Measurements from ENCODE around the gene CTIF.

Gene CTIF

DNA sequence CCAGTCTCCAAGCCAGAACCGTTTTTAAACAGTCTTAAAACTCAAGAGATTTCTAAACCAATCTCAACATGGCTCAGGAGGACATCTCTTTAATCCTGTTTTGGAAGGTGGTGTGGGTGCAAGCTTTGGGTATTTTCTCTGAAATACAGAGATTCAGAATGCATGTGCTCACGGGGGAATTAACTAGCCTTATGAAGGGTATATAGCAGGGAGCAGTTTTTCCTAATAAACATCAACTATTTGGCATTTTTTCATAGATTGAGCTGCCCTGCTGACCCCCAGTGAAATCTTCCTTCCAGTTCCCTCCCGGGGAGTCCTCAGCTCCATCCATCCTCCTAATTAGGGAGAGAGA lies 289.3 kb downstream of the CTIF start:
- DNase-seq, result no peak

DNA sequence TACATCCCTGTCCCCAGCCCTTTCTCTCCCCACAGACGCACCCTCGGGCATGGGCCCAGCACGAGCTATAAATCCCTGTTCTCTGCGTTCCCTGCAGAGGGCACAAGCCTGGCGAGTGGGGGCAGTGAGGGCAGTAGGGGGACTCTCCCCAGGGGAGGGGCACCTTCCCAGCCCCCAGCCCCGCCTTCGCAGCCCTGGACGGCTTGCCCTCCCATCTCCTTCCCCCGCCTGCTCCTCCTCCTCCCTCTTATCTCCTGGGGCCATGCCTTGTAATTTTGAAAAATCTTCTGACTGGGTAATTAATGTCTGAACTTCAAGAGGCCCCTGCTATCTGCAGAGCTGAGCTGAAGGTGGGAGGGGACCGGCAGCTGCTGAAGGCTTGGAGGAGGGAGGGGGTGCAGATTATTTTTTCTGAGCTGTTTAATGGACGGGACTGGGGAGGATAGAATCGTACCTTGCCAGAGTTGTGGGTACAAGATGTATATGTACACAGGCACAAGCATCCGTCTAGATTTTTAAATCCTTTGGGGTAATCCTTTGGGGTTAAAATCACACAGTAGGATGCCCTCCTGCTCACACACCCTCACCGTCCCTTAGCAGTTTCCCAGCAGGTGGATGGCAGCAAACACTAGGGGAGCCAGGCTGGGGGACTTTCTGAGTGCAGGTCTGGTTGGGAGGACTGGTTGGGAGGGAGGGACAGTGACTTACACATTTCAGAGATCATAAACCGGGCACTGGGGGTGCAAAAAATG lies 290.0 kb downstream of the CTIF start:
- no peak for DNase-seq

DNA sequence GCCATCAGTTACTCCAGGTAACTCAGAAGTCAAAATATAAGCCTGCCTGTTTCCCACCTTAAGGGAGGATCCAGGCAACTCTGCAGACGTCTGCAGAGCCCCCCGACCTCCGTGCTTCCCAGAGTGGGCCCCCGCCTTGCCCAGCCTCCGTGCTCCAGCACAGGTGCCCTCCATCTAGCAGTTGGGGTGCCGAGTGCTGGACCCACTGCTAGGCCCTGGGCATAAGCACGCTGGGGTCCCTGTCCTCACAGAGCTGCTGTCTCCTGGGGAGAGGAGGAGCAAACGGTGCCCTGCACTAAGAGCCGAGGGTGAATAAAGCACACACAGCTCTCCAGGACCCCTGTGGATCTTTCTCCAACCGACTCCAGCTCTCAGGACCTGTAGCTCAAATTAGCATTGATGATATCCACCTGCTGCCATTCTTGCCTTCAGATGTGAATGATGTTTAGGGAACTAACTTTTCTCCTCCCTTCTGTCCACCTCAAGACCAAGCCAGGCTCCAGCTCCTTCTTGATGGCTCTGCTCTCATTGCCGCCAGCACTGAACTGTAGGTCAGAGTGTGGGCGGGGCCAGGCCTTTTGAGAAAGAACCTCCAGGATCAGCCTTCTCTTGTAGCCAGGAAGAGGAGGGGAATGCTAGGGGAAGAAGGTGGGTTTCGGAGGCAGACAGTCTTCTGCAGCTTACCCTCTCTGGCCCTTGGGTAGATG lies 290.8 kb downstream of the CTIF start:
- DNase-seq, result no peak

DNA sequence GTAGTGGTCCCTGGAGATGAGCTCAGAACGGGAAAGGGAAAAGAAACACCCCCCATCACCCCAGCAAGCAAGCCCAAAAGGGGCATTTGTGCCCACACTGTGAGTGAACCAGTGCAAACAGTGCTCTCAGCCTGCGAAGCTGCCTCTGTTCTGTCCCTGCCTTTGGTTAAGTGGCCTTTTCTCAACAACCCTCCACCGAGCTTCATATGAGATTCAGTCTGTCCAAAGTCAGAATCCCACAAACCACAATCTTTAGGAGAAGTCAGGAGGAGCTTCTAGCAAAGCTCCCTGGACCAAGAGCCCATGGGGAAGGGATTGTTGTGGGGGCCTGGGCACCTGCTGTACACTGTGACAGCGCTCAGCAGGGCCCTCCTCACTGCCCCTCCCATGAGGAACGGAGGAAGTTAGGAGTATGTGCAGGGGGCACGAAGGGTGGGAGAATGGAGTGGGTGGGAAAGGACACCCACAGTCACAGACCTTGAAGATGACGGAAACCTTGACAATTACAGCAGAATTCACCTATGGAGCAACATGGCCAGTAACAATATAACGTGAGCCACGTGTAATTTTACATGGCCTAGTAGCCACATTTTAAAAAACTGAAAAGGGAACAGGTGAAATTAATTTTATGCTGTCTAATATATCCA lies 292.4 kb downstream of the CTIF start:
- DNase-seq, result no peak

DNA sequence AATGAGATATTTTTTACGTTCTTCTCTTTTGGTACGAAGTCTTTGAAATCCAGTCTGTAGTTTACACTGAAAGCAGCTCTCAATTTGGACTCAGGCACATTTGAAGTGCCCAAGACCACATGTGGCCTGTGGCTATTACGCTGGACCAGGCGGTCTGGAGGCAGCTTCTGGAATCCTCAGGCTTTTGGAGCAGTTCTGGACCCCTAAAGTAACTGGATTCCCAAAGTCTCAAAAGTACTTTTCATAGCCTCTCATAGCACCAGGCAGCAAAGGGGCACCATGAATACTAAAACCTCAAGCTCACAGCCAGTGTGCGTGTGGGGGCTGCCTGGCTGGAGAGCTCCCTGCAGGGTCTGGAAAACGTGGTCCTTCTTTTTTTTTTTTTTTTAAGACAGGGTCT lies 293.0 kb downstream of the CTIF start:
- DNase-seq, result no peak

DNA sequence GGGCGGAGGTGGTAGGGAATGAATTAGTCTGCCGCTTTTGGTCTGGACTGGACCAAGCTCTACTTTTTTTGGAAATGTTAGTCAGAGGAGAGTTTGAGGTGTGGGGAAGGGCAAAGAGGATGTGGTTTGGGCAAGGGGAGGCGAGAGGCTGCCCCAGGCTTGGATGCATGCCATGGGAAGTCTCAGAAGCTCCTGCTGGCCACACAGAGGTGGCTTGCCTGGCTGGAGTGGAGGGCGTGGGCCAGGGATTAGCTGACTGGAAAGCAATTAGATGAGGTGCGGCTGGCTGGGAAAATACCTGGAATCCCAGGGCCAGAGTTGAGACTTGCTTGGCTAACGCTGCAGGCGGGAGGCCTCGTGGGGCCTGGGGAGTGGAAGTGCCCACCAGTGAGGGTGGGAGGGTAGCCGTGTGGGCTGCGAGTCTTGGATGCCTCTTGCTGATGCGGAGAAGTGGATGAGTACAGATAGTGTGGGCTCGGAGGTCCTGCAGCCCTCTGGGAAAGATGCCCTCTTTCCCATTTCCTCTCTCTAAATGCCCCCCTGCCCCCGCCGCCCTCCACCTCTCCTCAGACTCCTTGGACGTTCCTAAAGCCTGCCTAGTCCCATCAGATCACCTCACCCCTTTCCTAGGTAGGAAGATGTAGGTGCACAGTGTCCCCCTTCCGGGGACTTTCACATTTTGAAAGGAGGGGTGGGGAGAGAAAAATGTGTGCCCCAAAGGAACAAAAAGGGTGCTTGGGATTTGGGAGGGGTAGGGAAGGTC lies 294.3 kb downstream of the CTIF start:
- no peak for DNase-seq

DNA sequence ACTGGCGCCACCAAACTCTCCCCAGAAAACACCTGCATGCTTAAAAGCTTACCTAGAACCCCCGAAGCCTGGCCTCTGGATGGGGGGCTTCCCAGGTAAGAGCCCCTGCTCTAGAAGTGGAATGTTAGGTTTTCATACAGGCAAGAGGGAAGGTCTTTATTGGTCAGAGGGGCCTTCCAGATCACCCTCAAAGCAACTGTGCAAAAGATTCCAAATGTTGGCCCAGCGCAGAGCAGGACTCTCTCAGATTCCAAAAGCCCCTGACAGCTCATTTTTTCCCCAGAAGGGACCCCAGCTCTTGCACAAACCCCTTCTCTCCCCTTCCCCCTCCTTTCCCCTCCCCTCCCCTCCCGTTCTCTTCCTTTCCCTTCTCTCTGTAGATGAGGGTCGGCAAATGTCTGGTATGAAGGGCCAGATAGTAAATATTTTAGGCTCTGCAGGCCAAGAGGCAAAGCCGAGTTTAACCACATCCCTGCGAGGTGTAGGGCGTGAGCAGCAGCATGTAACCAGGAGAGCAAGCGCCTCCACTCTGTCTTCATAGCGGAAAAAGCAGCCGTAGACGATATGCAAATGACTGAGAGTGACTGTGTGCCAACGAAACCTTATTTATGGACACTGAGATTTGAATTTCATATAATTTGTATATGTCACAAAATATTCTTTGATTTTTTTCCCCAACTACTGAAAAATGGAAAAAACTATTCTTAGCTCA lies 295.0 kb downstream of the CTIF start:
- DNase-seq, result peak; percentile 60

DNA sequence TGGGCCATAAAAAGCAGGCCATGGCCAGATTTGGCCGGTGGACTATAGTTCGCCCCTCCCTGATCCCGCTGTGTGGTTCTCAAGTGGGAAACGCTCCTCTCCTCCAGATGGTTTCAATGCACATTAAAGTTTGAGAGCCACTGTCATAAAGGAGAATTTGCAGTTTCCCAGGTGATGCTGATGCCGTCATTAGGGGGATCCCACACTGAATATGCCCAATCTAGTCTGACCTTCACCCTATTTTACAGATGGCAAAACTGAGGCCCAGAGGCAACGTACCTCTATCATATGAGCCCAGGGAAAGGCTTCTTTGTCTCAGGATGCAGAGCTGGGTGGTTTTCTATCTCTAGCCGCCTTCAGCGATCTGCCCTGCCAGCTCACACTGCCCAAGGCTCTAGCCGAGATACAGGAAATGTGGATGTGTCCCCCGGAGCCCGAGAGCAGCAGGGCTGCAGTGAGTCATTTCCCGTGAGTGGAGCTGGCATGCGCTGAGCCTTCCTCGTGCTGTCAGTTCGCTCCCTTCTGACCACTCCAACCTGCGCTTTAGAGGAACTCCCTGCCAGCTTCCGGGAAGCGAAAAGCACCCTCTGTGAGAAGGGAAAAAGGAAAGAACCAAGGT lies 295.7 kb downstream of the CTIF start:
- DNase-seq, result peak; percentile 79

DNA sequence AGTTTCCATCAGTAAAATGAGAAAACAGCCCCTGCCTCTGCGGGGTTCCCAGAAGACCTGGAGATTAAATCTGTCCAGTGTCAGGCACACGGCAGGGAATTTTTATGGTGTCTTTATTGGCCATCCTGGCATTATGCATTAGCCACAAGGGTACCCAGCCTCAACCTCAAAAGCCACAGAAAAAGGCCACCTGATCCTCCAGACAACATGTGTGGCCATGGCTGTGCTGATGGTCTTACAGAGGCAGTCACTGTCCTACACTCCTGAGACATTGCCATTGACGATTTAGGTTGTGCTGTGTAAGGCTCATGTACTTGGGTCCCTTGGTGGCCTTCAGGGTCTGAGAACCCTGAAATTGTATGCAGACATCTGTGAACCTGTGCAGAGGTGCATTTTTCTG lies 296.3 kb downstream of the CTIF start:
- DNase-seq, result no peak

DNA sequence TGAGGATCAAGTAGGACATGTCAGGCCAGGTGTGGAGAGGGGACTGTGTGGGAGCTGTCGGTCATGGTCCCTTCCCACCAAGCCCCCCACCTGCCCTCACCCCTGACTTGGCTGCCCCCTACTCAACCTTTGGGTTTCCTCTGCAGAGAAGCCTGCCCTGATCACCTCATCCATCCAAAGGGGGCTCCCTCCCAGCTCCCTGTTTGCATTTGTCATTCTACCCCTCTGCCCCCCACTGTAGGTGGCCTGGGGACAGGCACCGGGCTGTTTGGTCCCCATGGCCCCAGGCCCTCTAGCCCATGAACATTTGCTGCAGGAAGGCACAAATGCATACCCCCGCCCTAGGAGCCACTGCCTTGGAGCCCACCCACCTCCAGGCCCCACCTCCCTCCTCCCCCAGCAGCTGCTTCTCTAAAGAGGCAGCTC lies 296.9 kb downstream of the CTIF start:
- DNase-seq, result no peak

DNA sequence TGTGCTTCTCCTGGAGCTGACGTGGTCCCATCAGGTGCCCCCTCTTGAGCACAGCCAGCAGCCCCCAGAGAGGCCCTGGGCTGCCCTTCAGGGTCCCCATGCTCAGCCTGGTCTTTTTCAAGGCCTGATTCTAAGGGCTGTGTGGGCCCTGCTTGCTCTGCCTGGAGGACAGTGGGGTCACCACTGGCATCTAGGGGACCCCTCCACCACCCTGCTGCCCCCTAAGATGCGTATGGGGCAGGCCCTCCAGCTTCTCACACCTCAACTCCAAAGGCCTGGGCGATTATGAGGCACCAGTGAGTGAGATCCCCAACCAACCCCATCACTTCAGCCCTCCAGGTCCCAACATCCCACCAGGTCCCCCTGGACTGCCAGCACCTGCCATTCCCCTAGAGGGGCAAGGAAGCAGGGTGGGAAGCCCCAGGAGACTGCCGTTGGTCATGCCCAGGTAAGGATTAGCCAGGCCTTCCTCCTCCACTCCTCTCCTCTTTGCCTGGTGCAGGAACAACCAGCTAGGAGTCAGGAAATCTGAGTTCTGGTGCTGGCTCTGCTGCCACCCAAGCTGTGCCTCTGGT lies 297.5 kb downstream of the CTIF start:
- DNase-seq, result no peak

DNA sequence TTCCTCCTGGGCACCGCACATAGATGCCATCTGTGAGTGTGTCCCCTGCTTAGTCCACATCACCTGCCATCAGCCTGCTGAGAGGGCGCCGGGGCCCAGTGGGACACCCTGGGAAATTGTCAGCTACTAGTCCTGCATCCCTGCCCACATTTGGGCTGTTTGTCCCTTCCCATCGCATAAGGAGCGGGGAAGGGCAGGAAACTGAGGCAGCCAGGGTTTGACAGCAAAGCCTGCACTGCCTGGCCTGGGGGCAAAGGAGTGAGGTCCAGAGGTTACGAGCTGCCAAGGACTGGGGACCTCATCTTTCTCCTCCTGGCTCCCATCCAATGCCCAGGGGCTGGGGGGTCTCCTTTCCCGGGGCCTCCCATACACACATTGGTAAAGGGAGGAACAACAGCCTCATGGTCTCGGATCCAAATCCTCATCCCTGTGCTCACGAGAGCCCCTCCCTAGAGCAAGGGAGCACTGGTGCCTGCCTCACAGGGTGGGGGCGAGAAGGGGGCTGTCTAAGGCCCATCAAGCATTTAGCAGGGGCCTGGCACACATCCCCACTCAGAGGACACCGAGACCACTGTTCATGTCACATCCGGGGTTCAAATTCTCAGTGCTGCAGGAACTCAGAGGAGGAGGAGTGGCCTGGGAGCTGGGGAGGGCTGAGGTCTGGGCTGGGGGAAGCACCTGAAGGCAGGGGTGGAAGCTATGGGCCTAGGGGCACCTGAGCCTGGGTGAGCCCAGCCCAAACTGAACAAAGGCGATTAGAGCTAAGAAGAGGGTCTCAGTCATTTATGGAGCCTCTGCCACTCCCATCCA lies 298.2 kb downstream of the CTIF start:
- DNase-seq, result no peak

DNA sequence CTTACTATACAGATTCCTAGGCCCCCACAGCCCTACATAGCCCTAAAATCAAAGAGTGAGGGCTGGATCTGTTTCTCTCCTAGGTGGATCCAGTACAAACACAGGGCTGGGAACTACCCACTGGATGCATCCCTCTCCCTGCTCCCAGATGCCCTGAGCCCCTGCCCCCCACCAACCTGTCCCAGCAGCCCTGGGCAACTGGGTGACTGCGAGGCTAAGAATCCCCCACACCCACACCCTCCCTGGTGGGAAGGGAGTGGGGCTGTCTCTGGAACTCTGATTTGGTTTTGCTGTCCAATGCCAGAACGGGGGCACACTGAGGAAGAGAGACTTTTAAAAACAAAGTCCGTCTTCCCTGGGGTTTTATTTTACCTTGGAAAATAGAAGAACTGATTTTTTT lies 298.8 kb downstream of the CTIF start:
- no peak for DNase-seq

DNA sequence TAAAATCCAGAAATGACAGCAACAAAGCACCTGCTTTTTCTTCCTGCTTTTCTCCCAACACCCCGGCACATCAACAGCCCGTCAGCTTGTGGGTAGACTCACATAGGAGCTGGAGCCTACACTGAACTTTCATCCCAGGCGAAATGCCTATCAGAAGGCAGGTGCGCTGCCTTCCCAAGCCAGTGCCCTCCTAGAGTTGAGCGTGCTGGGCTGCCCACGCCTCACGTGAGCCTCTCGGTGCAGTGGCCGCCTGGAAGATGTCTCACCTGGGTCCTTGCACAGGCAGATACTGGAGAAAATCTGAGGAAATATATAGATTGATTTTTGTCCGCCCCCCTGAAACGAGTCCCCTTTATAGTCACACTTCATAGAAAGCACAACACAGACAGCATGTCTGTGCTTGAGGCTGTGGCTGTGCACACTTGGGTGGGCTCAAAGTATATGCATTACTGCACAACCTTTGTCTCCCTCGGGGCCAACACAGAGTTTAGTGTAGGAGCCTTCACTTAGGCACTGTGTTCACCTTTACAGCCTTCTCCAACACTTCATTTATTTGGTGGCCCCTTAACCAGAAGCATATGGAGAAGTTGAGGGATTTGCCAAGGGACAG lies 299.4 kb downstream of the CTIF start:
- no peak for DNase-seq

DNA sequence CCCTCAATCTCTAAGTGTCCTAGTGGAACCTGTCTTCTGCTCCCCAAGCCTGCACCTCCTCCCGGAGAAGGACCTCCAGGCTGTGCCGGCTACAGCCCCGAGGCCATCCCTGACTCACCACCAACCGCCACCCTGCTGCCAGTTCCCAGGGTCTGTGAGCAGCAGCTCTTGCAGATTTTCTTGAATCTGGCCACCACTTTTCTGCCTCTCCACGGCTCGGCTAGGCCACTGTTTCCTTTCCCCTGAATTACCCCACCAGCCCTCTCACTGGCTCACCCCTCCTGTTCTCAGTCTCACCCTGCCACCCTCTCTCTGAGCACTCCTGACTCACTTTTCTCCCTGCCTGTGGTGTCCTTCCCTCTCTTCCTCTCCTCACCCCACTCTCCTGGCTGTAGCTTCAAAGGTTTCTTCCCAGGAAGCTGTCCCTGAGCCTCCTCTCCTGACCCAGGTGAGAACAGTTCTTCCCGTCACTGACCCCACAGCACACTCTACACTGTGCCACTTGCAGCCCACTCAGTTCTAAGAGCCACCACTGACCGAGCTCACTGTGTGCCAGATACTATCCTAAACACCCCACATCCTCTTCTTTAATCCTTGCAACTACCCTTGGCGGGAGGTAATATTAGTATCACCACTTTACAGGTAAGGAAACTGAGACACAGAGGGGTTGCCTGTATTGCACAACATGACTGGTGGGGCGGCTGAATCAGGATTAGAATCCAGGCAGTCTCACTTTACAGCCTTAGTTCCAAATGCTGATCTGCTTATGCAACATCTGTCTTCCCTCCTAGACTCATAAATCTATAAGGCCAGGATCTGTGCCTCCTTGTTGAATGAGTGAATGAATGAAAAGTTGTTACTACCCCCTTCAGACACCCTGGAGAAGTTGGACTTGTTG lies 300.3 kb downstream of the CTIF start:
- DNase-seq, result no peak

DNA sequence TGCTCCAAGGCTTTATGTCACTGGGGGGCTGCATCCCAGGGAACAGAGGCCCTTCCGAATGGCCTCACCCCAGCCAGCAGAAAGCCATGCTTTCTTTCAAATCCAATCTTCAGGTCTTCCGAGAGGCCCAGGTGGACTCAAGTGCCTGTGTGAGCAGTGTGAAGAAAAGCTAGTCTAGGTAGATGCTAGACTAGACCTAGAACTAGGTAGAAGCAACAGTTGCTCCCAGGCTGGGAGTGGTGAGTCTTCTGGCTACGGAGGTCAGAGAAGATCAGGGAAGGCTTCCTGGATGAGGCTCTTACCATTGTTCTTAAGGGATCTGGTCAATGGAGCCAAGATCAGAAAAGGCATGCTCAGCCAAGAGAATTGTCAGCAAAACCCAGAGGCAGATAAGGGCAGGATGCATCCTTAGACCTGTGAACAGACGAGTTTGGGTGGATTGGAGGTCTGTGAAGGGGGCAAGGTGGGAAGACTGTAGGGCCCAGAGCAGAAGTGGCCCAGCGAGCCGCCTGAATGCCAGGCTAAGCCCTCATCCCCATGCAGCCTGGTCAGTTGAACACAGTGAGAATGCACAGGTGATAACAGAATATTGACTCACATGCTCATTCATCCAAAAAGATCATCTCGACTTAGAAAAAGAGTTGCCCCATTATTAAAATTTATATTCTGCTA lies 301.1 kb downstream of the CTIF start:
- DNase-seq, result no peak

DNA sequence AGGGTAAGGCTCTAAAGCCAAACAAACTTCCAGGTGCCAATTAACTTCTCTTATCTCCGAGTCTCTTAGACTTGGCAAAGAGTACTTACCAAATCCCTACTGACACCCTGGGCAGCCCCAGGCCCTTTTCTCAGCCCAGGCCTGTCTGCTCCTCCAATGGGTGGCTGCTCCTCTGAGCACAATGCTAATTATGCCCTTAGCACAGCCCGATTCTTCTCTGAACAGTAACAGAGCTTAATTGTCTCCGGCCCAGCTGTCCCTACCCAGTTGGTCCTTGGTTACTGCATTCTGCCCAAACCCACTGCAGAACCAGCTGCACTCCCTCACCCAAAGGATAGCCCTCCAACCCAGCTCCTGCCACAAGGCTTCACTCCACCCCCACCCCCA lies 301.7 kb downstream of the CTIF start:
- DNase-seq, result no peak

DNA sequence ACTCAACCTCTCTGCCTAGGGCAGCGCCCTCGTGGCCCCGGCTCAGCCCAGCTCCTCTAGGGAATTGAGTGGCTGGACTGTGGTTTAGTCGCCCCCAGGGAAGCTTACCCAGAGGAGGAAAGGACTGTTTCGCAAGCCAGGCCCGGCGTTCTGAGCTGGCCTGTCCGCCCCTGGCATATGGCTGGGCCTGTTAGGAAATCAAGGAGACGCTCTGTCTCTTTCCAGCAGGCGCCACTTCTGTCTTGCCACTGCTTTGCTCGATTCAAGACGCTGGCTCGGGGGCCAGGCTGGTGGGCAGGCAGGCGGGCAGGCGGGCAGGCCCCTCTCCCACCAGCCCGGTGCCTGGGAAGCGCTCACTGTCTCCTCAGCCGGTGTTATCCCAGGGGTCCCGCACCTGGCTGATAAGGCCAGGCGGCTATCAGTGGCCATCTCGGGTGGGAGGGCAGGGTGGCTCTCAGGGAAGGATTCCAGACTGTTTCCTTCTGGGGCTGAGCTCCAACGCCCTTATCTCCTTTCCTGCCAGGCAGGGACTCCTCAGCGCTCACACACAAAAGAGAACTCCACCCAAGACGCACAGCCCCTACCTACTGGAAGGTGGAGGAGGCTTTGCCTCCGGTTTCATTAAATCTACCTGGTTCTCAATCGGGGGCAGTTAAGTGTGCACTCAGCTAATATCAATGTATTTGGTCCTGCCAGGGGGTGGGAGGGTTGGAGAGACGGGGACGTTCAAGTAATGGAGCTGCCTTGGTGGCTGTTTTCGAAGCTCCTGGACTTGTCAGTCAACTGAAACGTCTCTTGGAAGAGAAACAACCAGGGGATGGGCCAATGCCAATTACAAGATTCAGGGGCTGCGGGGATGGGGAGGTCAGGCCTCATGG lies 302.8 kb downstream of the CTIF start:
- no peak for DNase-seq
